H1 (cell line): Measurements from ENCODE around the gene GDPD5. TPM values are rescaled to one million over a fixed set of nuclear protein-coding genes. Genes with fewer than 3 reads are reported as not detected.

ENCODE experiments used
- CTCF ChIA-PET: fragments of 300-600 bp; sonication (Branson Sonifier 250); formaldehyde crosslinking; loops from one replicate; lab custom pipeline; 2021; ENCODE audit not compliant: partially characterized antibody; lab: Charles Lee
- POLR2A ChIA-PET: fragments of 300-600 bp; sonication (Branson Sonifier 250); formaldehyde crosslinking; loops from one replicate; lab custom pipeline; 2021; ENCODE audit warnings: inconsistent platforms; ENCODE audit not compliant: partially characterized antibody; lab: Charles Lee
- DNase-seq, 2 experiments: peaks; one replicate each; pipeline versions ENCODE4 v3.0.0 to v3.0.0-alpha.2; 2010 to 2022; ENCODE audit warnings: low spot score in 2 of 2, low read depth in 1 of 2, mixed read lengths in 1 of 2
- FAIRE-seq: peaks from 2 replicates; lab custom pipeline; 2011; peaks lifted over from hg19 to GRCh38; lab: Jason Lieb, UNC
- H2AFZ ChIP-seq: 2 replicates; pipeline ENCODE4 v1.8.1; 2012; ENCODE audit warnings: low read length, inconsistent platforms
- H2AK5ac ChIP-seq: 2 replicates; pipeline ENCODE4 v1.6.1; 2013; ENCODE audit warnings: low read depth, low read length
- H2BK120ac ChIP-seq: replicated peaks from 2 replicates; pipeline ENCODE3; 2013; ENCODE audit warnings: low read depth, low read length, inconsistent platforms
- H2BK12ac ChIP-seq: 2 replicates; pipeline ENCODE4 v1.6.1; 2013; ENCODE audit warnings: low read depth, low read length
- H2BK15ac ChIP-seq: 2 replicates; pipeline ENCODE4 v1.6.1; 2013; ENCODE audit warnings: low read length
- H2BK20ac ChIP-seq: 2 replicates; pipeline ENCODE4 v1.6.1; 2013; ENCODE audit warnings: low read length
- H2BK5ac ChIP-seq: 2 replicates; pipeline ENCODE4 v1.6.1; 2013; ENCODE audit warnings: low read depth, low read length
- H3K14ac ChIP-seq: 2 replicates; pipeline ENCODE4 v1.6.1; 2013; ENCODE audit warnings: inconsistent platforms; ENCODE audit not compliant: insufficient read length
- H3K18ac ChIP-seq: 2 replicates; pipeline ENCODE4 v1.6.1; 2013; ENCODE audit warnings: low read length; ENCODE audit errors: extremely low read depth
- H3K23ac ChIP-seq: 2 replicates; pipeline ENCODE4 v1.6.1; 2013; ENCODE audit warnings: inconsistent platforms; ENCODE audit not compliant: insufficient read length
- H3K23me2 ChIP-seq: 2 replicates; pipeline ENCODE4 v1.6.1; 2013; ENCODE audit warnings: low read depth, low read length
- H3K27ac ChIP-seq: 2 replicates; pipeline ENCODE4 v1.6.1; 2011; ENCODE audit warnings: low read depth, low read length, inconsistent platforms
- H3K27me3 ChIP-seq, 4 experiments: replicated peaks in 1 of 4; 1 replicate in 1 of 4; 2 replicates in 3 of 4; pipeline versions ENCODE4 v1.6.1 to v1.8.1; 2011 to 2013; ENCODE audit warnings: low read length in 3 of 4, mild to moderate bottlenecking in 3 of 4, inconsistent platforms in 2 of 4, mixed read lengths in 2 of 4, moderate library complexity in 1 of 4; ENCODE audit not compliant: control insufficient read depth in 3 of 4, insufficient read depth in 3 of 4; ENCODE audit errors: extremely low read depth in 1 of 4
- H3K36me3 ChIP-seq, 4 experiments: 2 replicates each; pipeline versions ENCODE4 v1.6.1 to v1.8.1; 2011 to 2013; ENCODE audit warnings: mild to moderate bottlenecking in 4 of 4, low read length in 3 of 4, moderate library complexity in 2 of 4, control low read depth in 1 of 4, inconsistent platforms in 1 of 4; ENCODE audit not compliant: insufficient read depth in 4 of 4, control insufficient read depth in 2 of 4
- H3K4ac ChIP-seq: replicated peaks from 2 replicates; pipeline ENCODE3; 2013; ENCODE audit warnings: low read length, low read depth, mixed read lengths, inconsistent platforms; ENCODE audit not compliant: insufficient read length
- H3K4me1 ChIP-seq, 4 experiments: replicated peaks in 1 of 4; 1 replicate in 1 of 4; 2 replicates in 3 of 4; pipeline versions ENCODE4 v1.6.1 to v1.8.1; 2011 to 2013; ENCODE audit warnings: low read length in 3 of 4, inconsistent platforms in 2 of 4, mixed read lengths in 1 of 4; ENCODE audit not compliant: insufficient read depth in 4 of 4, control insufficient read depth in 3 of 4
- H3K4me2 ChIP-seq, 2 experiments: 2 replicates each; pipeline versions ENCODE4 v1.6.1 to v1.8.1; 2011 to 2013; ENCODE audit warnings: low read depth in 2 of 2, low read length in 2 of 2, control low read depth in 1 of 2, inconsistent platforms in 1 of 2, mild to moderate bottlenecking in 1 of 2; ENCODE audit not compliant: insufficient read depth in 1 of 2
- H3K4me3 ChIP-seq, 4 experiments: fragments of 200-600, 300-600 bp in 1 of 4; sonication (generic), shearing (Covaris generic), sonication (Bioruptor Twin) in 1 of 4; 2 replicates each; pipeline versions ENCODE4 v1.5.1 to v1.8.1; 2011 to 2016; ENCODE audit warnings: low read length in 4 of 4, low read depth in 3 of 4, control low read depth in 2 of 4, inconsistent platforms in 2 of 4, mild to moderate bottlenecking in 2 of 4, mixed read lengths in 1 of 4, moderate library complexity in 1 of 4; ENCODE audit not compliant: insufficient read depth in 2 of 4; ENCODE audit errors: extremely low read depth in 1 of 4
- H3K56ac ChIP-seq: replicated peaks from 2 replicates; pipeline ENCODE3; 2013; ENCODE audit warnings: low read depth, mild to moderate bottlenecking, mixed read lengths, low read length, inconsistent platforms; ENCODE audit not compliant: insufficient read length
- H3K79me1 ChIP-seq: 2 replicates; pipeline ENCODE4 v1.6.1; 2013; ENCODE audit warnings: low read depth, low read length, control low read depth
- H3K79me2 ChIP-seq, 2 experiments: 2 replicates each; pipeline versions ENCODE4 v1.6.1 to v1.8.1; 2012 to 2013; ENCODE audit warnings: low read length in 2 of 2, mild to moderate bottlenecking in 2 of 2, inconsistent platforms in 1 of 2; ENCODE audit not compliant: insufficient read depth in 2 of 2, control insufficient read depth in 1 of 2
- H3K9ac ChIP-seq, 4 experiments: replicated peaks in 1 of 4; 1 replicate in 1 of 4; 2 replicates in 3 of 4; pipeline versions ENCODE4 v1.6.1 to v1.8.1; 2011 to 2013; ENCODE audit warnings: low read depth in 3 of 4, low read length in 3 of 4, control low read depth in 2 of 4, mild to moderate bottlenecking in 2 of 4, moderate library complexity in 2 of 4, inconsistent platforms in 1 of 4; ENCODE audit errors: extremely low read depth in 1 of 4
- H3K9me3 ChIP-seq, 2 experiments: 2 replicates each; pipeline versions ENCODE4 v1.6.1 to v1.8.1; 2012 to 2013; ENCODE audit warnings: mild to moderate bottlenecking in 2 of 2, moderate library complexity in 2 of 2, control low read depth in 1 of 2, inconsistent platforms in 1 of 2, low read depth in 1 of 2, low read length in 1 of 2, mixed read lengths in 1 of 2; ENCODE audit not compliant: insufficient read depth in 2 of 2
- H4K20me1 ChIP-seq, 2 experiments: replicated peaks in 1 of 2; 2 replicates each; pipeline versions ENCODE3 to v1.8.1; 2011 to 2013; ENCODE audit warnings: inconsistent platforms in 2 of 2, low read length in 2 of 2, mild to moderate bottlenecking in 1 of 2; ENCODE audit not compliant: insufficient read depth in 2 of 2, control insufficient read depth in 1 of 2
- H4K5ac ChIP-seq: 2 replicates; pipeline ENCODE4 v1.6.1; 2013; ENCODE audit warnings: low read length, low read depth, mixed read lengths, inconsistent platforms; ENCODE audit not compliant: insufficient read length
- H4K8ac ChIP-seq: 2 replicates; pipeline ENCODE4 v1.8.0; 2013; ENCODE audit warnings: mild to moderate bottlenecking, moderate library complexity, low read length, inconsistent platforms; ENCODE audit not compliant: insufficient read depth; ENCODE audit errors: extremely low read depth
- H4K91ac ChIP-seq: replicated peaks from 2 replicates; pipeline ENCODE3; 2013; ENCODE audit warnings: low read length, mixed read lengths, inconsistent platforms; ENCODE audit not compliant: insufficient read length
- CEBPB ChIP-seq: IDR thresholded peaks from 2 replicates; pipeline ENCODE4 v1.6.1; 2012; ENCODE audit warnings: low read depth, low read length
- EP300 ChIP-seq, 2 experiments: IDR thresholded peaks; 1 replicate in 1 of 2; 2 replicates in 1 of 2; pipeline ENCODE4 v1.6.1; 2011 to 2012; ENCODE audit warnings: low read depth in 2 of 2, low read length in 2 of 2, mild to moderate bottlenecking in 2 of 2, borderline replicate concordance in 1 of 2, inconsistent platforms in 1 of 2, moderate library complexity in 1 of 2
- EZH2 ChIP-seq: fragments of 200-600 bp; sonication (generic); IDR thresholded peaks from 2 replicates; pipeline ENCODE4 v1.7.1; 2012; ENCODE audit warnings: low read depth, mild to moderate bottlenecking, moderate library complexity, low read length, inconsistent platforms; ENCODE audit not compliant: severe bottlenecking
- RFX5 ChIP-seq: IDR thresholded peaks from 2 replicates; pipeline ENCODE4 v1.6.1; 2011; ENCODE audit warnings: low read depth, low read length, improper control_type of control experiment, borderline replicate concordance
- SP1 ChIP-seq: IDR thresholded peaks from 2 replicates; pipeline ENCODE4 v1.6.1; 2011; ENCODE audit warnings: low read depth, low read length
- WGBS, 2 experiments: shearing (Covaris generic) in 1 of 2; methylation state at CpG; one replicate each; pipeline versions ENCODE4 v1.1.6 to v1.1.7; 2013 to 2015; ENCODE audit warnings: low lambda C conversion rate in 2 of 2, mixed read lengths in 2 of 2, inconsistent platforms in 1 of 2, low coverage in 1 of 2, missing lambda C conversion rate in 1 of 2; ENCODE audit not compliant: insufficient replicate concordance in 2 of 2, insufficient coverage in 1 of 2, insufficient read length in 1 of 2; ENCODE audit errors: extremely low coverage in 1 of 2, missing lambda C conversion rate in 1 of 2; 5-methylcytosine and 5-hydroxymethylcytosine counted together
- polyA plus RNA-seq, 7 experiments: library from polyadenylated mRNA; depleted of rRNA in 3 of 7; stranded (reverse) in 5 of 7; unstranded in 2 of 7; fragments of >200 nt in 5 of 7; fragments of 200-250 nt in 2 of 7; gene quantifications; 1 replicate in 5 of 7; 2 replicates in 1 of 7; 4 replicates in 1 of 7; pipeline versions ENCODE4 v1.2.1 to v1.2.3, GENCODE V29; 2011 to 2013; ENCODE audit warnings: missing spikeins in 2 of 7, mixed read lengths in 2 of 7
- total RNA-seq: library from RNA; stranded (reverse); fragmentation: NEBNext Ultra II Directional; extraction: Animal tissue kit (Norgen Biotek cat#: 25700); gene quantifications from 2 replicates; pipeline ENCODE4 v1.2.1, GENCODE V29; 2021
- TF ChIP-seq, protein P1 (sequence below): IDR thresholded peaks from 2 replicates; pipeline ENCODE4 v1.6.1; 2012; ENCODE audit warnings: inconsistent platforms
- TF ChIP-seq, protein P2 (sequence below), 3 experiments: IDR thresholded peaks; 1 replicate in 2 of 3; 2 replicates in 1 of 3; pipeline versions ENCODE4 v1.5.1 to v1.6.1; 2011; ENCODE audit warnings: low read length in 3 of 3, mild to moderate bottlenecking in 3 of 3, inconsistent platforms in 2 of 3, low read depth in 1 of 3, moderate library complexity in 1 of 3; ENCODE audit not compliant: insufficient read depth in 1 of 3; ENCODE audit errors: control extremely low read depth in 1 of 3

GDPD5 gene
- total and polyA plus RNA-seq, 2 of the 8 experiments (the other 6 are each of a cell fraction or from before 2014, with no cell fraction given) = 7.8 to 8.6 TPM

GRCh38 chr11:75442161-75442885 is 83.4 kb downstream of the GDPD5 start:
- peaks cover 0 to 2% of the 10 kb centered on the region in 2 experiments for H4K20me1 ChIP-seq
- no peak overlapping the region for H2BK20ac ChIP-seq
- peaks cover 0 to 16% (median 6%) of the 10 kb centered on the region in 4 experiments; a peak in 4 of 7 replicates for H3K4me1 ChIP-seq
- H2BK5ac ChIP-seq = no peak overlapping the region
- ChIA-PET CTCF (interaction anchor here (0.7 to 9.3 kb wide), 12 partner anchors 9 to 162 kb away, joined by 3 to 318 read pairs (median 4); partner anchors contain the start of genes GDPD5 and KLHL35), POLR2A (interaction anchor here (0.8 to 4.5 kb wide), 8 partner anchors 9 to 132 kb away, joined by 3 to 13 read pairs (median 3); partner anchors contain the start of gene KLHL35)
- no peaks in the 10 kb centered on the region for H3K79me1 ChIP-seq
- H3K4me2 ChIP-seq = no peak overlapping the region
- no peak overlapping the region for H4K5ac ChIP-seq
- H3K23me2 ChIP-seq = no peaks in the 10 kb centered on the region
- H2BK120ac ChIP-seq = no peak overlapping the region
- H3K4me3 ChIP-seq = no peak overlapping the region
- no peaks in the 10 kb centered on the region for H3K27me3 ChIP-seq
- no peak overlapping the region for H2BK12ac ChIP-seq
- no peak overlapping the region for H2AK5ac ChIP-seq
- no peak overlapping the region for H4K8ac ChIP-seq
- H2AFZ ChIP-seq = no peak overlapping the region
- H3K36me3 ChIP-seq = no peaks in the 10 kb centered on the region
- FAIRE-seq = no peak
- TF ChIP-seq, protein P1, sequence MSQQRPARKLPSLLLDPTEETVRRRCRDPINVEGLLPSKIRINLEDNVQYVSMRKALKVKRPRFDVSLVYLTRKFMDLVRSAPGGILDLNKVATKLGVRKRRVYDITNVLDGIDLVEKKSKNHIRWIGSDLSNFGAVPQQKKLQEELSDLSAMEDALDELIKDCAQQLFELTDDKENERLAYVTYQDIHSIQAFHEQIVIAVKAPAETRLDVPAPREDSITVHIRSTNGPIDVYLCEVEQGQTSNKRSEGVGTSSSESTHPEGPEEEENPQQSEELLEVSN = no peak
- TF ChIP-seq RFX5 = no peak
- no peak for TF ChIP-seq SP1
- TF ChIP-seq CEBPB = no peak
- TF ChIP-seq, protein P2, sequence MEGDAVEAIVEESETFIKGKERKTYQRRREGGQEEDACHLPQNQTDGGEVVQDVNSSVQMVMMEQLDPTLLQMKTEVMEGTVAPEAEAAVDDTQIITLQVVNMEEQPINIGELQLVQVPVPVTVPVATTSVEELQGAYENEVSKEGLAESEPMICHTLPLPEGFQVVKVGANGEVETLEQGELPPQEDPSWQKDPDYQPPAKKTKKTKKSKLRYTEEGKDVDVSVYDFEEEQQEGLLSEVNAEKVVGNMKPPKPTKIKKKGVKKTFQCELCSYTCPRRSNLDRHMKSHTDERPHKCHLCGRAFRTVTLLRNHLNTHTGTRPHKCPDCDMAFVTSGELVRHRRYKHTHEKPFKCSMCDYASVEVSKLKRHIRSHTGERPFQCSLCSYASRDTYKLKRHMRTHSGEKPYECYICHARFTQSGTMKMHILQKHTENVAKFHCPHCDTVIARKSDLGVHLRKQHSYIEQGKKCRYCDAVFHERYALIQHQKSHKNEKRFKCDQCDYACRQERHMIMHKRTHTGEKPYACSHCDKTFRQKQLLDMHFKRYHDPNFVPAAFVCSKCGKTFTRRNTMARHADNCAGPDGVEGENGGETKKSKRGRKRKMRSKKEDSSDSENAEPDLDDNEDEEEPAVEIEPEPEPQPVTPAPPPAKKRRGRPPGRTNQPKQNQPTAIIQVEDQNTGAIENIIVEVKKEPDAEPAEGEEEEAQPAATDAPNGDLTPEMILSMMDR (IDR thresholded peaks at IDR 0.05; ENCODE audit: control extremely low read depth in 1 of 3, insufficient read depth in 1 of 3, low read depth in 1 of 3, low read length in 3 of 3) = no peak
- TF ChIP-seq EZH2 = no peak
- TF ChIP-seq EP300 (IDR thresholded peaks at IDR 0.05; ENCODE audit: borderline replicate concordance in 1 of 2, low read depth in 2 of 2, low read length in 2 of 2) = no peak
- no peak for DNase-seq
- no peak overlapping the region for H3K9ac ChIP-seq
- H3K79me2 ChIP-seq = no peaks in the 10 kb centered on the region
- H3K23ac ChIP-seq = no peak overlapping the region
- H4K91ac ChIP-seq = no peak overlapping the region
- no peak overlapping the region for H3K27ac ChIP-seq
- no peak overlapping the region for H3K14ac ChIP-seq
- H3K56ac ChIP-seq = no peak overlapping the region
- no peak overlapping the region for H3K4ac ChIP-seq
- 87% methylated on average over 15 of the region's 15 CpGs; no CpG with 5 or more reads in 1 of the 2 experiments for WGBS, 2 experiments
- H3K9me3 ChIP-seq = no peaks in the 10 kb centered on the region
- H3K18ac ChIP-seq = no peak overlapping the region
- no peak overlapping the region for H2BK15ac ChIP-seq
